ENCODE measurements around the gene CABP4.

The CABP4 gene

DNA sequence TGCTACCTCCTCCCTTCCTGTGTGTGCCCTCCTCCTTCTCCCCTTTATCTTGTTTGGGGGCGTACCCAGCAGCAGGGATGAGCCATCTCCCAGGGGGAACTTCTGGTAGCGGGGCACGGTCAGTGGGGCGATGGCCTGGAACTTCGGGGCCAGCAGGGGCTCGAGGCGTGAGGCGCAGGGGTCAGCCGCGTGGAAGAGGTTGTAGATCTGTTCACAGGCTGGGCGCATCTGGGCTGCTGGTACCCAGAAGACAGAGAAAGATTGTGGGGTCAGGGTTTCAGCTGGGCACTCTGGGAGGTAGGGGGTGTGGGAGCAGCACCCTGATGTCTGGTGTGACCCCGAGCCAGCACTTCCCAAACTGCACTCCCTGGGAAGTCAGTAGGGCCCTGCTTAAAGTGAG, 41.0 kb downstream of the CABP4 start:
- DNase-seq (ENCODE audit: low spot score) = no peak

DNA sequence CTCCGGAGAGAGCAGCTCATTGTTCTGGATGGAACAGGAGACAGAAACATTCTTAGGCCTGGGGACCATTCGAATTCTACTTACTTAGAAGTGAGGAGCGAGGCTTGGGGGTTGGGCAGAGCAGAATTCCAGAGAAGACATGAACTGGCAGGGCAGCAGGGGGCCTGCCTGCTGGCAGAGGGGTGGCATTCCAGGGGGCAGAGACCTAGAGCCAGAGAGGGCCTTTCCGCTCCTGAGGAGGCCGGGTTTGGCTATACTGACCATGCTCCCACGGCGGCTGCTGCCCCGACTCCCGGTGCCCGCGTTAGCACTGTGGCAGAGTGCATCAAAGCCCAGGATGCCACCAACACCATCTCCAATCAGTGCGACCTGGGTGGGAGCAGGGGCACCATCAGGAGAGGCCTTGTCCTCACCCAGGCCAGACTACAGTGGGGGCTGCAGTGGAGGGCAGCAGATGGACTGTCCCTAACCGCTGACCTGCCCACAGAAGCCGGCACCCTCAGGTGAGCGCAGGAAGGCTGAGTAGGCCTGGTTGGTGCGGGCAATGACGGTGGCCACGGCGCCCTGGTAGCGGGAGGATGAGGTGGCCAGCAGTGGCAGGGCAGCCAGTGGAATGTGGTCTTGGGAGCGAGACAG, 42.6 kb downstream of the CABP4 start:
- no peak for DNase-seq (ENCODE audit: low spot score)

DNA sequence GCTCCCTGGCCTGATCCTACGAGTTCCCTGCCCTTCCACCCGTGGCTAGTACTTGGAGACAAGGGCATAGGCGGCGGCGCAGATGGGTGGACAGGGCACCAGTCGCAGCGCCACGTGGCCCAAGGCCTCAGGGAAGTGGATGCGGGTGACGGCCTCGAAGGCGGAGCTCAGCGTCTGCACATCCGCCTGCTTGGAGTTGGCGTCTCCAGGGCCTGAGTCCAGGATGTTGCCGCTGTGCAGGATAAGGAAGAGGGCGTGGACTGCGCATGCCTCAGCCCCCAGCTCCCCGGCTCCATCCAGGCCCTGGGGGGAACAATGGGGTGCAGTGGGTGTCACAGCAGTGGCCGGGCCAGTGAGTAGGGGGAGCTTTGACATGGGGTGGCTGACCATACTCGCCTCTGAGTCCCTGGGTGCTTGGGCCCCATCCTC, 43.4 kb downstream of the CABP4 start:
- DNase-seq (ENCODE audit: low spot score) = no peak

DNA sequence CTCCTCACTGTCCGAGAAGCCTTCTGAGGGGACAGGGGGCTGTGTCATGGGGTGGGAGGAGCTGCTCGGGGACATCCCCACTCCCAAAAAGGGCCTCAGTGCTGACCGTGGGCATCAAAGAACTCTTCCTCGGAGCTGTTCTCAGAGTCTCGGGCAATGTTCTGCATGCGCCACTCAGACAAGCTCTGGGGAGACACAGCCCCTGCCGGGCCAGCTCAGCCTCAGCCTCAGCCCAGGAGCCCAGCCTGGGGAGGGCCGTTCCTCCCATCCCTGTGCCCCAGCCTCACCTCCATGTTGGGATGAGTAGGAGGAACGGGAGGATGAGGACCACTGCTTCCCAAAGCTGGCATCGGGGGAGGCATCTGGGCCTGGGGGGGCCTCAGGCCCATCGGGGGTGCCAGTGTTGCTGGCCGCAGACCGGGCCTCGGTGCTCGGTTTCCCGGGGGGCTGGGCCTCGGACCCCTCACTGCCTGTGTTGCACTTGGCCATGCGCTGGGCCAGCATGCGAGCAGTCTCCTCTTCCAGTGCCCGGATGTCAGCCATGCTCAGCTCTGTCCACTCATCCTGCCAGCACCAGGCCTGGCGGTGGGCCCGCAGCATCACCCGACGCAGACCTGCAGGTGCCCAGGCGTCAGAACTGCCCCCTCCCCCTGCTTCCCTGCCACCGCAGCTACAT, 44.8 kb downstream of the CABP4 start:
- DNase-seq (ENCODE audit: low spot score) = no peak

DNA sequence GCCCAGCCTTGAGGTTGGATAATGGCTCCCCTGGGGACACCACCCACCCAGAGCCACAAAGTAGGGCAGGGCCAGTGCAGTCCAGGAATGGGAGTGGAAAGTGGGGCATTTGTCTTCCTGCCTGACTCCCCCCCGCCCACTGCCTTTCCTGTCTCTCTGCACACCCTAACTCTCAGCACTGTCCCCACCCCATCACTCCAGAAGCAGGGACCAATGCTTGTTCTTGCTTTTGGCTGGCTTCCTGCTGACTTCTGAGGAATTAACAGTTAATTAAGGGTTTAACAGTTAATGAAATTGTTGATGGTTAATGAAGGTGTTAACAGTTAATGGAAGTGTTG, 45.3 kb downstream of the CABP4 start:
- no peak for DNase-seq (ENCODE audit: low spot score)

DNA sequence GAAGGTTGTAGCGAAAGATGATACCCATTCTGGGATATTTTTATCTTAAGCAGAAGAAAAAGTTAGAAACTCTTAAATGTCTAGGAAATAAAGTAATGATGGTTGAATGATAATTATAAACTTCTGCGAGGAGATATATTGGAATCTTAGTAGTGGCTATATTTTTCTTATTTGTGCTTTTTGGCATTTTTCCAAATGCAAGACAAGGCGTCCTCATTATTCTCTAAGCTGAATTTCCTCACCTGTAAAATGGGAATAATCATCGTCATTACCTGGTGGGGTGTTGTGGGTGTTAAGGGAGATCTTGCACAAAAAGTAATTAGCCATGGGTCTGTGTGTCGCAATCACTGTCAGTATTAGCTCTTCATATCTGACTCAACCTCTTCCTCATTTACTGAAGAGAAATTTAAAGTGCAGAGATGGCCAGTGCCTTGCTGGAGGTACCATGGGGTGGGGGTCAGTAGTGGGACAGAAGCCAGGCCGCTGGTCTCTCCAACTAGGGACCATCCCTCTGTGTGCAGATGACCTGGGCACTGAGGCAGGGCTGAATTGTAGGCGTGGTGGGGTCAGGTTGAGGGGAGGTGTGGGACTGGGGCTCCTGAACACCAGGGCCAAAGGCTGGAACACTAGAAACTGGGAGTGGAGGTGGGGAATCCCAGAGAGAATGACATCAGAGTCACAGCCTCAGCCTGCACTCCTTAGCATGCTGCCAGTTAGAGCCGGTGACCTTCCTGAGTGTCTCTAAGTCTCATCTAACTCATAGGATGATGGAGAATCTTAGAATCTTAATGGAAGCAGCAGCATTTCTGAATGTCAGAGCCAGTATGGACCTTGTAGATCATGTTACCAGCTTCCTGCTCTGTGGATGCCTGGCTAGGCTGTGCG, 45.9 kb downstream of the CABP4 start:
- DNase-seq (ENCODE audit: low spot score) = no peak

DNA sequence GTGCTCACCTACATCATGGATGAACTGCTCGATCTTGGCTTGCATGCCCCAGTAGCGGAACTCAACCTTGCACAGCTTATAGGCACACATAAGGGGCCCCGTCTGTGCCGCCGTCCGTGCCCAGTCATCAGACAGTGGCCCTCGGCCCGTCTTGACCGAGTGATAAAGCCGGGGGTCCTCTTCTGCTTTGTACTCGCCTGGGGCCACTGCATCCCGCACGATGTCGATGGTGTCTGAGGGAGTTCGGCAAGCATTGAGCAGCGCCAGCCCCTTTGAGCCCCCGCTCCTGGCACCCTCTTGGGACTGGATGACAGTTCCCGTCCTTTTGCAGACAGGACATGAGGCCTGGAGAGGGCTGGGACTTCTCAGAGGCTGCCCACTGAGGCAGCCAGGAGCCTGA, 46.7 kb downstream of the CABP4 start:
- no peak for DNase-seq (ENCODE audit: low spot score)

DNA sequence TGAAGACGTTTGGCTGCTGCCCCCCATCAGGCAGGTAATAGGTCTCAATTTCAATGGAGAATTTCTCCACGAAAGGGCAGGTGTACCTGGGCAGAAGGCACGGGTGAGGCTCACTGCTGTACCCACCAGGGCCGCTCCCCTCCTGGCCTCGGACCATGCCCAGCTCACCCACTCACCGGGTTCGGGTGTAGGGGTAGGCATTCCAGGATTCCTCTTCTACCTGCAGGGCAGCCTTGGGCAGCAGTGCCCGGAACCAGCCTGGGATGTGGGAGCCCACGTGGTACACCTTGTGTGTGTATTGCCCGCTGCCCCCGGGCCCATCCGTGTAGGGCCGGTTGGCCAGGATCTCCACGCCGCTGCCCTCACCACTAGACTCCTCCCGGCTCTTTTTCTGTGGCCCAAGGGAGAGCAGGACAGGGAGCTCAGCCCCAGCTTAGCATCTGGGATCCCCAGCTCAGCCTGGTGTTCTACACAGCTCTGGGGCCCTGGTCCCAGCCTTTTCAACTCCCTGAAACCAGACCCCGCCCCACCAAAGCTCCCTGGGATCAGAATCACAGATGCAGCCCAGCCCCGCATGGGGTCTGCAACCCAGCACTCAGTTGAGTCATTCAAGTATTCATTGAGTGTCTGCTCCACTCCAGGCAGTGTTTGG, 47.3 kb downstream of the CABP4 start:
- DNase-seq (ENCODE audit: low spot score) = no peak

DNA sequence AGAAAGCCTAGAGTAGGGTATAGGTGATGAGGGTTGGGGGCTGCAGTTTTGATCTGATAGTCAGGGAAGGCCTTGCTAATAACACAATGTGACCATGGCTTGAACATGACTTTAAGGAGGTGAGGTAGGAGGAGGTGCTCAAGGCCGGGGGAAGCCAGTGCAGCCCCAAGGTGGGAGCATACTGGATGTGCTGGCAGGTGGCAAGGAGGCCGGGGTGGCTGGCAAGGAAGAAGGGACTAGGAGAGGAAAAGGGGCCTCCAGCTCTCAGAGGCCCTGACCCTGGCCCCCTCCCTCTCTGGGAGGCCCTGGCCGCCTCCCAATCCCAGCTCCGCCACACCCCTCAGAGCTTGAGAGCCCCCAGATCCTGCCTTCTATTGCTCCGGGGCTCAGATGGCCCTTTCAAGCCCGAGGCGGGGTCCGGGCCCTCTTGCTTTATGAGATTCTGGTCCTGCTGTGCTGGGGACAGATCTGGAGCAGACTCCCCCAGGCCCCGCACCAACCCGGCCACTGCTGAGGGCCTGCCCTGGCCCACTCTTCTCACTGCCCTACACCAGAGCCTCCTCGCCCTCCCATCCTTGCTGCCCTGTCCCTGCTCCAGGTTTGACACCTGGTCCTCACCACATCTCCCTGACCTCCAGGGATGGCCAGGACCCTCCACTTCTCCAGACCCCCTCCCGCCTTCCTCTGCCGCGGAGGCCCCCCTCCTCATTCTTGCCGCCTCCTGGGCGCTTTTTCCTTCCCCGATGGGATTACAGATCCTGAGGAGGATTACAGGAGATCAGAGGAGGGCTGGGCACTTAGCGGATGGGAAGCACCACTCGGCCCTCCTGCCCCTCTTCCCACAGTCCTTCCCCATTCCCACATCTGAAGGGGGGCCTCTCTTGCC, 48.2 kb downstream of the CABP4 start:
- DNase-seq (ENCODE audit: low spot score) = no peak

DNA sequence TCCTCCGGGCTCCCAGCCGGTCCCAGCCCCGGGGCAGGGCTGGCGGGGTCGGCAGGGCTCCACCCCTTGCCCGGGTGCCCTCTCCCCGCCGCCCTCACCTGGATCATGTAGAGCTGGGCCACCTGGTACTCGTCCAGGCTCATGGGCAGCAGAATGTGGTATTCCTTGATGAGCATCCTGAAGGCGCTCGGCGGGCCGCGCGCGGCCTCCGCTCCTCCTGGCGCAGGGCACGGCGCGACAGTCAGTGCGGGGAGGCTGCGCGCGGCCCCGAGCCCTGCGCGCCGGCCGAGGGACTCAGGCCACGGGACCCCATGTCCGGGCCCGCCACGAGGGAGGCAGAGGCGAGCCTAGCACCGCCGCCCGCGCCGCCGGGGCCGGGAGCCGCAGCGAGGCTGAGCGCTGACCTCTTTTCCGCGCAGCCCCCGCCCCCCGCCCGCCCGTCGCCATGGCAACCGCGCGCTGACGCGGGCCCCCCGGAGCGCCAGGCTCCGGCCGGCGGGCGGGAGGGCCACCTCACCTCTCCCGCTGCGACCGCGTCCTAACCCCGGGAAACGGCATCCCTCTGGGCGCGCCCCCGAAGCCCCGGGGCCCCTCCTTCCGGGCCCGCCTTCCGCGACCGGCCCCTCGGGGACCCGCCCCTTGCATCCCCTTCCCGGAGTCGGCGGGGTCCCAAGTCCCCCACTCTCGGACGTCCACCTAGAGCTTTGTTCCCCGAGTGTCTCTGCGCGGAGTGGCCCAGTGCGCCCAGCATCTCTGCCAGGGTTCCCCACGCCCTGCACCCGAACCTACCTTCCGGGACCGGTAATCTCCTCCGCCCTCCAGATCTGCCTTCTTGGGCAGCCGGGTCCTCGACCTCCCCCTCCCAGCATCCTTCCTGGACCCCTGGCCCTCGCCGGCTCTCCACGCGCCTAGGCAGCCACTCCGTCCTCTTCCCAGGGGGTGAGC, 49.1 kb downstream of the CABP4 start:
- DNase-seq (ENCODE audit: low spot score) = peak; percentile 66

DNA sequence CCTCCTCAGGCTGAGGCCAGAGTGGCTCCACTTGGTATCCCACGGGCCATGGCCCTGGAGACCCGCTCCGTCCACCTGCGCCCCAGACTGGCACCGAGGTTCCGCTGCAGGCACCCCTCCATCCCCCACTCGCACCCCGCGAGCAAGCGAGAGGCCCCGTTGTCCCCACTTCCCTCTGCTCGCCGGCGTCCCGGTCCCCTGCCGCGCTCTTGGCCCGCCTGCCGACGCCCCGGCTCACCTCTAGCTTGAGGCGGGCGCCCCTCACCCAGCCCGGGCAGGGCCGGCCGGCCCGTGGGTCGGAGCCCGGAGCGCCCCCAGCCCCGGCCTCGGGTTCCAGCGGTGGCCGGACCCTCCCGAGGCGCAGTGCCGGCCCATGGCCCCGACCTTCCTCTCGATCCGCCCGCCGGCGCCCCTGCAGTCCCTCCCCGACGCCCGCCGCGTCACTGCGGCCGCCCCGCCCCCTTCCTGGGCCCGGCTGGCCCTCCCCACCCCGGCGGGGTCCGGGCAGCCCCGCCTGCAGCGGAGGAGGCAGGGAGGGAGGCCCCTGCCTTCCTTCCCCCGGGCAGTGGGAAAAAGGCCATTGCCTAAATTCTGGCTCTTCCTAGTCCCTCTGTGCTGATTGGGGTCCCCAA, 49.9 kb downstream of the CABP4 start, which contains the start of gene PITPNM1:
TSS of gene PITPNM1 (minus strand) at position 414 of the 632 bp plus-strand sequence. CDS start 1,183 bp downstream, outside the sequence.
- DNase-seq (ENCODE audit: low spot score) = peak; percentile 80

DNA sequence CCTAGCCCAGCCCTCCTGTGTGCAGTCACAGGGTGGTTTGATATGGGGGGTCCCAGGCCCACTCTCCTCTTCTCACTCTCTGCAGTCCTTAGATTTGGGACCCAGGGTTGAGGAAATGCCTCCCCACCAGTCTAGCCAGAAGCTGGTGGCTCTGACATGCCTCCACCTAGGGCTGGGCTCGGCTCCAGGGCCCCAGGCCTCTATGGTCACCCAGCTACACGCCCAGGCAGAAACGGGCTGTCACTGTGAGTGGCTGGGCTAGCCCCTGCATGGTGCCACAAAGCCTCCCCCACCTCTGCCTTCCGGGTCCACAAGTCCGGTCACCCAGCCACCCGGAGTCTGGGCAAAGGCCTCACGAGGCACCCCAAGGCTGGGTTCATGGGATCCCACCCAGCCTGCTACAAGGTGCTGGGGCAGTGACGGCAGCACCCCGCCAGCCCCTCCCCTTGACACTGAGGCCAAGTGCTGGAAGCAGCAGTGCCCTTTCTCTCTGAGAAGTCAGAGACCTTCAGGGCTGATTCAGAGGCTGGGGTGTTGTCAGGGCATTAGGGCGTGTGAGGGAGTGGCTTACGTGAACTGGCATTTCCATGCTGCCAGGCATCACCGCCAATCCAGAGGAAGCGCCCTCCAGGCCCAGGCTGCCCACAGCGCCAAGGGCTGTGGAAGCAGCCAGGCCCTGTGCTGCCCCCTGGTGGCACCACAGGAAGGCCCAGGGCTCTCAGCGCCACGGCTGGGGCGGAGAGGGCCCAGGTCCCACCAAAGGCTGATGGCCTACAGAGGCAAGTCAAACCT, 50.6 kb downstream of the CABP4 start:
- peak; percentile 99 for DNase-seq (ENCODE audit: low spot score)

DNA sequence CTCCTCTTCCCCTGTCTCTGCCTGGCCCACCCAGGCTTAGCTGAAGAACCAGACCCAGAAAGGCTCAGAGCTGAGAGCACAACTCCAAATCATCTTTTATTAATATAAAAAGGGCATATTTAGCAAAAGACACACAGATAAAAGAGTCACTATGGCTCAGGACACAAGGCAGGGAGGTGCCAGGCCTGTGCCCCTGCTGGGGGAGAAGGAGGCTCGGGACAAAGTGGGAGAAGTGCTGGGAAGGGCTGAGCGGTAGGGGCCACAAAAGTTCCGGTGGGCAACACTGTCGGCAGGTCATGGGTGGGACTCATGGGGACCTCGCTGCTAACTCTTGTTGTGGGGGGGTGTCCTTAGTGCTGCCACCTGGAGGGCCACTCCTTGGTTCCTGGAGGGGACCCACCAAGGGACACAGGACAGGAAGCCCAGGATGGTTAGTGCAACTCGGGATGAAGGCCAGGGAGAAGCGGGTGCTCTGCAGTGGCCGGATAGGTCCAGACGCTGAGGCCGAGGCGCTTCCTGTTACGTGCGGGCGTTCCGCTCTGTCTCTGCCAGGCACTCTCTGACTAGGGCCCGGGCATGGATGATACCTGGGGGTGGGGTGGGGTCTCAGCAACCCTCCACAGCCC, 51.4 kb downstream of the CABP4 start:
- no peak for DNase-seq (ENCODE audit: low spot score)

DNA sequence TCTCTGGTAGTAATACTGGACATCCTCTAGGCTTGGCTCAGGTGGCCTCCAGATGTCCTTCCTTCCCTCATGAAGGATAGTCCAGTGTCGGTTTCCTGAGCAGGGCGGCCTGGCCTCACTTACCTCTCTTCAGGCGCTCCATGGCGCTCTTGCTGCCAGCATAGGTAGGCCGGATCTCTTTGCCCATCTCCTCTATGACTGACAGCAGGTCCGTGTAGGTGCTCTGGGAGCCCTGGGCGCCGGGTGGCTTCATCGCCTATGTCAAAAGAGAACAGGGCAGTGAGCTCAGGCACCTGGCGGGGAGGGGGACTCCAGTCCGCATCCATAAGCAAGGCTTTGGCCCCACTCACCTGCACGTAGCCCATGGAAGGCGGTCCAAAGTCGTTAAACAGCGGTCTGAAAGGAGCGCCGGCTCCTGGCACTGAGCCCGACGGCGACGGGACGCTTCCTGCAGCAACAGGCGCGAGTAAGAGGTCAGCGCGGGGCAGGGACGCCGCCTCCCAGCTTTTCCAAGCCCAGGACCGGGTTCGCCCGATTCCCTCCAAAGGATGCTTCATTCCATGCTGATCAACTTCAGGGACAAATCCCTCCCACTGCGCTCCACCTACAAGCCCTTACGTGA, 52.2 kb downstream of the CABP4 start:
- DNase-seq (ENCODE audit: low spot score) = no peak

DNA sequence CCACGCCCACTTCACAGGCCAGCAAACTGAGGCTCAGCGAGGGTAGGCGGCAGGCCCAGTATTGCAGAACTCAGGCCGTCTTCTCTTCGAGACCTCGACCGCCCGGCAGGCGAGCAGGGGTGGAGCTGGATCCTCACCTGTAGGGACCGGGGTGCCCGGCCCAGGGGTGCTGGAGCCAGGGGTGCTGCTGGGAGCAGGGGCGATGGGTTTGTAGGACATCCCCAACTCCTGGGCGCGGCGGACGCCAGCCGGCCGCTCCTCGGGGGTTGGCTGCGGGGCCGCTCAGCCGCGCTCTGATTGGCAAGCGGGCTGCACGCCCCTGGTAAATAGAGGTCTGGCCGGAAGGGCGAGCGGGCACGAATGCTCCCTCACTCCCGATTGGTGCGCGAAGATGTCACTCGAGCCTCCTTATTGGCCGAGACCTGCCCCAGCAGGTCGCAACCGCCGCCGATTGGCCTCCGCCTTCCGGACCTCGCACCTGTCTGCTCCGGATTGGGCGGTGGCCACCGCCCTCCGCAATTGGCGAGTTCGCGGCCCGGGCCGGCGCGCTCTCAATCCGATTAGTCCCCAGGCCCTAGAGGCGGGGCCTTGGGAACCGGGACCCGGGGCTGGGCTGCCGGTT, 52.8 kb downstream of the CABP4 start, which contains the start of gene CDK2AP2:
TSS of gene CDK2AP2 (minus strand) at position 299 of the 622 bp plus-strand sequence. CDS start at position 219, 80 bp downstream.
- DNase-seq (ENCODE audit: low spot score) = peak; percentile 100

DNA sequence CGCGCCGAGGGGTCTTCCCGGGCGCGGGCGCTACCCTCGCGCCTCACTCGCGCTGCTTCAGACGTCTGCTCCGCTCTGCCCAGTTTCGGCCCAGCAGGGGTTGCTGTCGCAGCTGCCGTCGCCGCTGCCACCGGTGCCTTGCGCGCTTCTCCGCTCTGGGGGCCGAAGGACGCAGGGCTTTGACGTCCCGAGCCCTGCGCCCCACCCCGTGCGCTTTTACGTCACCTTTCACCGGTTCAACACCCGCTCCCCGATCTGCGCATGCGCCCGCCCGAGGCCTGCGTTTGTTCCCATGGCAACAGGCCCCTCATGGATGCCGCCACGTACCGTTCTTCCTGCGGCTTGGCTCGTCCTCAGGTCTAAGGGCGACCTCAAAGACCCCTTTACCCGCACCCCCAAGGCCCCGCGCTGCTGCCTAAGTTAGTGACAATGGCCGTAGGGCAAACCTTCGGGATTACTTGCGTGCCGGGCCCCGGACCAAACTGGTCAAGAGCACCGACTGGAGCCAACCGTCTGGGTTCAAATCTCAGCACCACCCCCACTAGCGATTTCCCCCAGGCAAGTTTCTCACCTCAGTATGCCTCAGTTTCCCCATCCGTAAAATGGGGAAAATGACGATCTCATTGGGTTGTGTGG, 53.5 kb downstream of the CABP4 start:
- peak; percentile 96 for DNase-seq (ENCODE audit: low spot score)

DNA sequence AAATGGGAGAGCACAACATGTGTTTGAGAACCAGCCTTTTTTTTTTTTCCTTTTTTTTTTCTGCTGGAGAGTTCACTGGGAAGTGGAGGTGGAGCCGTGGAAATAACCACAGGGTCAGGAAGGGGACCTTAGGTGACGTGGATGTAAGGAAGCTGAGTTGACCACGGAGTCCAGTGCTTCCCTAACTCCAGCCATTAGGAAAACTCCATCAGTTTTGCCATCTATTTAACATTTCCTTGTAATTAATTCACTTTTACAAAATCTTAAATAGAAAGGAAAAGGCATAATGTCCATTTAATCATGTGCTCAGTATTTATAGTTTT, 54.8 kb downstream of the CABP4 start:
- DNase-seq (ENCODE audit: low spot score) = no peak

All from kidney tubule cell (primary cell).